ENCODE measurements around the gene VOPP1.
A peak's percentile ranks its signal among the peaks of the same experiment; 100 is the strongest.

The VOPP1 gene

DNA sequence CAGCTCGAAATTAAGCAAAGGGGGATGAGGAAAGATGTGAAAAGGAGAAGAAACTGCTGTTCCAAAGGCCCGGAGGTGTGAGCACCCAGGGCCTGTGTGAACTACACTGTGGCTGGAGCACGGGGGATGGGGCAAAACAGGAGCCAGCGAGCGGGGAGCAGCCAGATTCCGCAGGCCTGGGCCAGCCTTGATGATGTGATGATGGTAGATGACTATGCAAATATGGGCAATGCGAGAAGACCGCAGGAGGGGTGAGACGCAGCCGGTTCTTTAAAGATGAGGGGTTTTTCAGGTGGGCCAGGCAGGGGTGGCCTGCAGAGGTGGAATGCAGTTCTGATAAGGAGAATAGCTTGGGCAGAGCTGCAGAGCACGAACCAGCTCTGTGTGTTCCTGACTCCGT lies 145.6 kb downstream of the VOPP1 start:
- DNase-seq (ENCODE audit: low read depth in 2 of 2), result no peak
- TF ChIP-seq, protein P1, sequence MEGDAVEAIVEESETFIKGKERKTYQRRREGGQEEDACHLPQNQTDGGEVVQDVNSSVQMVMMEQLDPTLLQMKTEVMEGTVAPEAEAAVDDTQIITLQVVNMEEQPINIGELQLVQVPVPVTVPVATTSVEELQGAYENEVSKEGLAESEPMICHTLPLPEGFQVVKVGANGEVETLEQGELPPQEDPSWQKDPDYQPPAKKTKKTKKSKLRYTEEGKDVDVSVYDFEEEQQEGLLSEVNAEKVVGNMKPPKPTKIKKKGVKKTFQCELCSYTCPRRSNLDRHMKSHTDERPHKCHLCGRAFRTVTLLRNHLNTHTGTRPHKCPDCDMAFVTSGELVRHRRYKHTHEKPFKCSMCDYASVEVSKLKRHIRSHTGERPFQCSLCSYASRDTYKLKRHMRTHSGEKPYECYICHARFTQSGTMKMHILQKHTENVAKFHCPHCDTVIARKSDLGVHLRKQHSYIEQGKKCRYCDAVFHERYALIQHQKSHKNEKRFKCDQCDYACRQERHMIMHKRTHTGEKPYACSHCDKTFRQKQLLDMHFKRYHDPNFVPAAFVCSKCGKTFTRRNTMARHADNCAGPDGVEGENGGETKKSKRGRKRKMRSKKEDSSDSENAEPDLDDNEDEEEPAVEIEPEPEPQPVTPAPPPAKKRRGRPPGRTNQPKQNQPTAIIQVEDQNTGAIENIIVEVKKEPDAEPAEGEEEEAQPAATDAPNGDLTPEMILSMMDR (IDR thresholded peaks at IDR 0.05; ENCODE audit: low read depth, low read length), result no peak
- no peak overlapping the region for H3K4me3 ChIP-seq (replicated peaks in 1 of 2; ENCODE audit: low read depth in 2 of 2, low read length in 2 of 2)

DNA sequence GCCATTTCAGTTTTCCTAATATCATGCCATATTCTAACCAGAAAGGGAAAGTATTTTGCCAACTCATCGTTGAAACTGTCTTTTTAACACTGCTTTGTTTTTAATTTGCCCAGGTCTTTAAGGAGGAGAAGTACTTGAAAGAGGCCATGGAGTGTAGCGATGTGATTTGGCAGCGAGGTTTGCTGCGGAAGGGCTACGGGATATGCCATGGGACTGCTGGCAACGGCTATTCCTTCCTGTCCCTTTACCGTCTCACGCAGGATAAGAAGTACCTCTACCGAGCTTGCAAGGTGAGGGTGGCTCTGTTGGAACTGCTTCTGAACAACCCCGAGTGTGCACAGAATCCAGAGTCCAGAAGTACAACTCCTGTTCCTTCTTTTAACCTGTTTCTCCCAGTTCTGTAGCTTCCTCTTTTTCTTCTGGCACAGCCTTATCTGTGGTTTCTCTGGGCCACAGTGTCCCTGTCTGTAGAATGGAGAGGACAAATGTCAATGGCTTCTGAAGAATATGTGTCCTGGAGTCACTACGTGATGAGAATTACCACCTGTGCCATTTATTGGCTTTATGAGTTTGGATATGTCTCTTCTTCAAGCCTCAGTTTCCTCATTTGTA lies 147.1 kb downstream of the VOPP1 start:
- DNase-seq (ENCODE audit: low read depth in 2 of 2), result no peak
- no peak overlapping the region for H3K4me3 ChIP-seq (replicated peaks in 1 of 2; ENCODE audit: low read depth in 2 of 2, low read length in 2 of 2)
- TF ChIP-seq, protein P1 (IDR thresholded peaks at IDR 0.05; ENCODE audit: low read depth, low read length), result no peak

GRCh38 chr7:55423891-55424290 lies 148.4 kb downstream of the VOPP1 start:
- no peak for DNase-seq (ENCODE audit: low read depth in 2 of 2)
- TF ChIP-seq, protein P1 (IDR thresholded peaks at IDR 0.05; ENCODE audit: low read depth, low read length), result no peak
- H3K4me3 ChIP-seq (replicated peaks in 1 of 2; ENCODE audit: low read depth in 2 of 2, low read length in 2 of 2), result no peak overlapping the region

DNA sequence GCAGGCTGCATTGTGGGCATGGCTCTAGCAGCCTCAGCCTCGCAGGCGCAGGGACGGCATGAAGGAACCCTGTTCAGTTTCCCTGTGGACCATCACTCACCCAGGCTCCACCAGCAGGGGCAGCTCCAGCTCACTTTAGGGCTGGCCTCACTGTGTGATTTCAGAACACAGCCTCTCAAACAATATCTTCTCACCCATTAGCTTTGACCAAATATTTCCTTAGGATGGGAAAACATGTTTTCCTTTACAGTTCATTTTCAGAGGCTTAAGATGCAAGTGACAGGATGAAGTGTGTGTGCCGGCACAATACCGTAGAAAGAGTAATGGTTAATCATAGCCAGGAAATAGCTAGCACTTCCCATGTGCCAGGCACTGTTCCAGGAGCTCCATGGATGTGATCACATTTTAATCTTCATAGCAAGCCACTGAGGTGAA lies 149.0 kb downstream of the VOPP1 start:
- TF ChIP-seq, protein P1 (IDR thresholded peaks at IDR 0.05; ENCODE audit: low read depth, low read length), result peak; percentile 50
- peak; percentile 51 to 61 for DNase-seq (ENCODE audit: low read depth in 2 of 2)
- H3K4me3 ChIP-seq (replicated peaks in 1 of 2; ENCODE audit: low read depth in 2 of 2, low read length in 2 of 2), result no peak overlapping the region

Data from cardiac fibroblast (primary cell).